NCI-H2196 treated with DMSO at 0.1 percent for 48 hours (cell line): ENCODE data around the gene DLGAP1.
"Not testable (repeated sequence)": the region's sequence is repeated elsewhere in the genome, so short reads cannot be mapped to it uniquely, and the experiment has no call there.

ENCODE experiments used
- DNase-seq: peaks from one replicate; lab custom pipeline; 2025; ENCODE audit not compliant: unreplicated experiment; lab: John Stamatoyannopoulos, UW

Gene DLGAP1

DNA sequence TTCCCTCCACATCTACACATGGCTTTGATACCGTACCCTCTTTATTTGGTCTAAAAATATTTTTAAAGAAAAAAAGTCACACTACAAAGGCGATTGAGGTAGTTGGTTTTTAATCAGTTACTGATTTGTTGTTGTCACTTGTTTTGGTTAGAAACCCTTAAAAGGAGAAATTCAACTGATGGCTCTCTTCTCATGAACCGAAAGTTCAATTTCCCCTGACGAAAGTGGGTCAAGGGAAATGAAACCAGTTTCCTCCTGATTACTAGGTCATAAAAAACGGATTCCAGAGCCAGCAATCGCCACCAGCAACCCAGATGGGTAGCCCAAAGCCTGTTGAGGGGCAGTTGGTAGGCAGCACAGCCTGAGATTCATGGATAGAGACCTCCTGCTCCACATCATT lies 63.2 kb downstream of the DLGAP1 start:
- no peak for DNase-seq

DNA sequence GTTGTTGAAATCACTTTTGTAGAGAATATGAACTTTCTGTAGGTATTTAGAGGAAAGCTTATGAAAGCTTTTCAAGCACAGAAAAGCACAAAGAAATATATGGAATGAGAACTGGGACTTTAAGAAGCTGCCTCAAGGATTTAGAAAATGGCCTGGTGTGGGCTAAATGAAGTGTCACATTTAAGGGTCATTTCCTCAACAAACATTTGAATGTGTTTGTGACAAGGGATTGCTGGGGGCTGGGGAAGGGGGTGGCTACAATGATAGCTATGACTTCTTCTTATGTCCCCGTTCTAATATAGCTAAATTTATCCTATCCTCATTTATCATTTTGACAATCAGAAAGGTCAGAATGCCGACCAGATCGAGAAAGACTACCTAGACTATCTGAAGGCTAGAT lies 69.2 kb downstream of the DLGAP1 start:
- no peak for DNase-seq

DNA sequence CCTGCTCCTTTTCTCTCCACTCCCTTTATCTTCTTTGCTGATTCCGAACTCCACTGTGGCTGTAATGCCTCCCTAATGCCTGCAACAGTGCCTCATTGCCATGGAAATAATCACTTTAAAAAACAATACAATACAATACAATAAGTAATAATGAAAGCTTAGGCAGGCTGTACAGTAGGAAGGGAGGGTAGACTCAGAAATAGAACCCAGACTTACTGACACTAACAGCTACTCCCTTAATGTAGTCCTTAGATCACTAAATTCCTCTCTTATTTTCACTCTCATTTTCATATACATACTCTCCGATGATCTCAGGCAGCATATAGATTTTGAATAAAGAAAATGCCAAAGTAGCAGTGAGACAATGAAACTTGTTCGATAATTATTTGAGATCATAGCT lies 70.2 kb downstream of the DLGAP1 start:
- no peak for DNase-seq

DNA sequence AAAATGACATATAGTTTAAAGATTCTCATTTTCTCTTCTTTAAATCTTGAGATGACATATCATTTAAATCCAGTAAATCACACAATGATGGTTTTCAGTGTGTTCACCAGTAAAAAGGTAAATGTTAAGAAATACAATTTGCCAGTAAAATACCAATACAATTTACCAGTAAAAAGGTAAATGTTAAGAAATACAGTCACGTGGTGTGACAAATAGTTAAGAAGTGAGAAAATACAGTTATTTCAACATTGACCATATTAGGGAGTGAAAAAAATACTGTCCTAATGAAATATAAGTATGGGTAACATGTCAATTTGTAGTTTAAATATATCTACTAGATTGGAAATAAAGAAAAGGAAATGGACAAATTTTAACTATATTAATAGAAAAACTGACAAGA lies 80.5 kb downstream of the DLGAP1 start:
- DNase-seq: no peak

DNA sequence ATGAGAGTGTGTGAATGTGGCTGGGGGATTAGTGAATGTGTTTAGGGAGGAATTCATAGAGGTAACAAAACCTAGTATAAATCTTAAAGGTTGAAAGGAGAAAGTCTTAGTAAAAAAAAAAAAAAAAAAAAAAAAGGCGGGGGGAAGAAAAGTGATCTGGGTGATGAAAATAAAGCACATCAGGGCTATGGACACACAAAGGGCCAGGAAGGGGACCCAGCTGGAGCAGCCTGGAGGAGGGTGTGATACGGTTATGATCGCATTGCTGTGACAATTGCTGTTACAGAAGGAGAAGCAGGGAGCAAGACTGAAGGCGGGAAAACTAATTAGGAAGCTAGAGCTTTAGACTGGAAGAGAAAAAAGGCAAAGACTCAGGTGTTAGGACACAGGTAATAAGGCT lies 85.4 kb downstream of the DLGAP1 start:
- no peak for DNase-seq

DNA sequence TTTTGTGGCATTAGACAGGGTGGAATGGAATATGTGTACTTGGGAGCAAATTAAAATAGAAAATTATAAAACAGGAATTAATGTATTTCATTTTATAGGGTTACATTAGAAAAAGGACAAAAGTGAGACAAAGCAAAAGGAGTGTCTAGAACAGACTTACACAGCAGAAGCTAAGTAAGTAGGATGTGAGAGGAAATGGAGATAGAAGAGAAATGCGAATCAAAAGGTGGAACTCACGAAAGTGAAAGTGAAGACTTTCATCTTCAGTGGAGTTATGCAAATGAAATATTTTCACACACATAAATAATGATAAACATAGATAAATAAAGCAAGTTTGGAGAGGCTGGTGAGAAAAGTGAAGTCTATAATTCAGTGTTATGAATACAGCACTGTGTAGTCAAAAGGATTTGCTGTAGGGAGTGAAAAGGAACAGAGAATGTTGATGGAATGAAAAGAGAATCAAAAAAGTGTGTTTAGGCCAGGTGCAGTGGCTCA lies 94.8 kb downstream of the DLGAP1 start:
- DNase-seq: no peak

DNA sequence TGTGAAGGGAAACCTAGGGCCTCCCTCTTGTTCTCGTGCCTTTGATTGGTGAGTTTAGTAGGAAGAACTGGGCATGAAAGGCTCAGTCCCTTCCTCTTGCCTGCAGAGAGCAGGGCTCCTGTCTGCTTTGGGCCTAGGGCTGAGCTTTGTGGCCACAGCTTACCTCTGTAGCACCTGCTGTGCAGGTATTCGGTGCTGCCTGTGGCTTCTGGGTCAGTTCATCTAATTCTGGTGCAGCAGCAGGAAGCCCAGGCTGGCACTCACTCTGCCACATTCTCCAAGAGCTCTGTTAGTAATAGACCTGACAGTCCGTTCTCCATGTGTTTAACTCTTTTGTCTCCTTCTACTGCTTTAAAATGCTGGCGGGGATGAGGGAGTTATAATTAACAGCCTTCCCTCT lies 96.5 kb downstream of the DLGAP1 start:
- no peak for DNase-seq

DNA sequence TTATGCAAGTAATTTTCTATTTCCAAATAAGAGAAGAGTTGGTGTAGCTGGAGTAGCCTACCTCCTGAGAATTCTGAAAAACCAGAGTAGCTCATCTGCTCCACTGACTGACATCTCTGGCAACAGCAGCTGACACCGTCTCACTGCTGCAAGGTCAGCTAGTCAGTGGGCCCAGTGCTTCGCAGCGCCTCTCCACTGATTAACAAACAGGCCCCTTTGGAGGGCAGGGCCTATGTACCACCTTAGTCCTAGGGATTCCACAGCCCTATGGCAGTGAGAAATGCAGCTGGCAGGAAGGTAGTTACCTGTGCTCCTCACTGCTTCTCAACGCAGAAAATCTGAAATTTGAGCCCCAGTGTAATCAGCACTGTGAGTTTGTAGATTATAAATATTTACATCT lies 97.5 kb downstream of the DLGAP1 start:
- no peak for DNase-seq

DNA sequence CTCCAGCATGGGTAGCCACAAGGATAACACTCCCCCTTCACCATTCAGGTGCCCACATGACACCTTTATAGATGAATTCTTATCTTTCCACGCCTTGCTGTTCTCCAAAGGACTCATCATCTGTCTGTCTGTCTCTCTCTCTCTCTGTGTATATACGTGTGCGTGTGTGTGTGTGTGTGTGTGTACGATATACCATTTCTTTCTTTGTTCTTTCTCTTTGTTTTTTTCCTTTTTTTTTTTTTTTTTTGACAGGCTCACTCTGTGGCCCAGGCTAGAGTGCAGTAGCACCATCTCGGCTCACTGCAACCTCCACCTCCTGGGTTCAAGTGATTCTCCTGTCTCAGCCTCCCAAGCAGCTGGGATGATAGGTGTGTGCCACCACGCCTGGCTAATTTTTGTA lies 98.2 kb downstream of the DLGAP1 start:
- DNase-seq: no peak

DNA sequence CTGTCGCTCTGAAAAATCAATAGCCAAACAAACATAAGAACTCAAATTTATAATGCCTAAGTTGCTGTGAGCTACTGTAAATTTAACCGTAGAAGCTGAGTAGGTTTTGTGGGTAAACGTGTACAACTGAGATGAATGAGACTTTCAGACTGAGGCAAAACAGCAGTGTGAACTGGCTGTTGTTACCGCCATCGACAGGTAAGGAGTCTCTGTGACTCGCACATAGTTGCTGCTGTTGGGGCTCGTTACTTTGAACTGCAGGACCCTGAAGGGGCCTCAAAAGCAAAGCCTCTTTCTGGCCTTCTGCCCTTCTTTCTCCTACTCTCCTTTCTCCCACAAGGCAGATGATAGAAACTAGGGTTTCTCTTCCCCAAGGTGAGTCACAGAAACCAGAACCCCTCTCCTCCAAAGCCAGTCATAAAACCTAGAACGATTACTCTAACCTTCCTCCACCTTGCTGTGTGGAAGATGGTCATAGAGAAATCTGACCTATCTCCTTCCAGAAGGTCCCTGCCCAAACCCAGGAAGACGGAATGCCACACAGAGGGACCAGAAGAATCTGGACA lies 101.2 kb downstream of the DLGAP1 start:
- DNase-seq: no peak

DNA sequence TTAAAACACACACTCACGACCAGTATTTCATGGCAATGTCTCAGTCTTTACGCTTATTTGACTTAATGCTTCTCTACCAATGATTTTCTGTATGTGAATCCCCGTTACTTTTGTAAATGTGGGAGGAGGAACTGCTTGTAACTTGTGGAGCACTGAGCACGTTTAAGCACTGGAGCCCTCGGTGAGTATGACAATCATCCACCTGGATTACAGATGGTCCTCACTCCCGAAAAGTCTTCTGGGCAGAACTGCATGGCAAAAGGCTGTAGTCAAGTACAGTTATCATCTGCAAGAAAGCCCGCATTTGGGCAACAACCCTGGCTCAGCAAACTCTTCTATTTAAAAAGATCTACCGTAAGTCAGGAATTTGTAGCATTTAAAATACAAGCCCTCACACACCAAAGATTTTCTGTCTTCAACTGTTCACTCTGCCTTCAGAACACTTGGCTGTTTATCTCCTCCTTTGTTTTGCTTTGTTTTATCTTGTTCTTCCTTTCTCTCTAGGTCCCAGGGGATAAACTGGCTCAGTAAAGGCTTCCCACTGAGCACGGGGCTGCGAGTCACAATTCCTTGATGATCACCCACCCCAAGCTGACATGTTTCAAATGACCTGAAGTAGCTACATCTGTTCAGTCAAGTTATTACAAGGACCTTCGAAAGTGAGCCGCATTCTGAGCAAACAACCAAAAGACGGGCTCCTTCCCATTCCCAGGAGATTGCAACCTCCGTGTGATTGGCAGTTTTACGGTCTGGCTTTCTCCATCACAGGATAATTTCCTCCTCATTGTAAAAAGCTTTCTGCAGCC lies 102.2 kb downstream of the DLGAP1 start:
- DNase-seq: no peak

DNA sequence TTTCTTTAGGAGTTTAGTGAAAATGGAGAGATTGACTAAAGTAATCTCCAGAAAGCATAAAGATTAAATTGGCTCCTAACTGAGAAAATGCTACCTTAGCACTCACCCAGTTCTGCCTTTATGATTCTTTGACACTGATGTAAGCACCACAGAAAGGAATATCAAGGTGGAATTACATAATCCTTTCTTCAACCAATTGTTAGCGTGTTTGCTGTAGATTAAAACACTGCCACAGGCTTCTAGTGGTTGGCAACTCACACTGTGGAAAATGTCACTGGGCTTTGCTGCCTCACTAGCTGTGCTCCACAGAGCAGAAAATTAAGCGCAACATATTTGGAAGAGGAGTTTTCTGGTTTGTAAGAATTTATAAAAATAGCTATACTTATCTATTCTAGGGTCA lies 104.1 kb downstream of the DLGAP1 start:
- DNase-seq: no peak

DNA sequence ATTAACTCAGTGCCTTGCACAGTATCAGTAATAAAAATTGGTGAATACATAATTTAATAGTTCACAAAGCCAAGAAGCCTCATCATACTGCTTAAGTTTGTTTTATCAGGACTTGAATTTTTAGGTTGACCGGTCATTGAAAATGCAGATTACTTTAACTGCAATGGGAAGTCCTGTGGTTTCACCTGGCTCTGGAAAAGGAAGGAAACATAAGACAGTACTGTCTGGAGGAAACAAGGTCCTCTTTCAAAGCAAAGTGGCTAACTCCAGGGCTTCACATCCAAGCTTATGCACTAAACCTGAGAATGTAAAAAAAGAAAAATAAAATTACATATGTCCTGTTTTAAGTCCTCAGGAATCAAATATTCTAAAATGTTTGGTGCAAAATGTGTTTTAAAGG lies 119.7 kb downstream of the DLGAP1 start:
- DNase-seq: no peak

DNA sequence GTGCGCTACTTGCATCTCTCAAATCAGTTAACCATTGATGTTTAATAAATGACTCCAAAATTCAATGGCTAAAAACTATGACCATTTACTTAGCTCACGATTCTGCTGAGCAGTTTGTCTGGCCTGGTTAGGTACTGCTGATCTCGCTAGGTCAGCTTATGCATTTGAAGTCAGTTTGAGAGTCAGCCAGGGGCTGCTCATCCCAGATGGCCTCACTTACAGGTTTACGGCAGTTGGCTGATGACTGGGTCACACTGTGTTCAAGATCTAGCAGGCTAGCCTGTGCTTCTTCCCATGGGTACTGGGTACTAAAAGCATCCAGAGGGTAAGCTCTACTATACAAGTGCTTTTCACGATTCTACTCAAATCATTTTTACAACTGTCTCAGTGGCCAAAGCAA lies 122.1 kb downstream of the DLGAP1 start:
- DNase-seq: no peak

DNA sequence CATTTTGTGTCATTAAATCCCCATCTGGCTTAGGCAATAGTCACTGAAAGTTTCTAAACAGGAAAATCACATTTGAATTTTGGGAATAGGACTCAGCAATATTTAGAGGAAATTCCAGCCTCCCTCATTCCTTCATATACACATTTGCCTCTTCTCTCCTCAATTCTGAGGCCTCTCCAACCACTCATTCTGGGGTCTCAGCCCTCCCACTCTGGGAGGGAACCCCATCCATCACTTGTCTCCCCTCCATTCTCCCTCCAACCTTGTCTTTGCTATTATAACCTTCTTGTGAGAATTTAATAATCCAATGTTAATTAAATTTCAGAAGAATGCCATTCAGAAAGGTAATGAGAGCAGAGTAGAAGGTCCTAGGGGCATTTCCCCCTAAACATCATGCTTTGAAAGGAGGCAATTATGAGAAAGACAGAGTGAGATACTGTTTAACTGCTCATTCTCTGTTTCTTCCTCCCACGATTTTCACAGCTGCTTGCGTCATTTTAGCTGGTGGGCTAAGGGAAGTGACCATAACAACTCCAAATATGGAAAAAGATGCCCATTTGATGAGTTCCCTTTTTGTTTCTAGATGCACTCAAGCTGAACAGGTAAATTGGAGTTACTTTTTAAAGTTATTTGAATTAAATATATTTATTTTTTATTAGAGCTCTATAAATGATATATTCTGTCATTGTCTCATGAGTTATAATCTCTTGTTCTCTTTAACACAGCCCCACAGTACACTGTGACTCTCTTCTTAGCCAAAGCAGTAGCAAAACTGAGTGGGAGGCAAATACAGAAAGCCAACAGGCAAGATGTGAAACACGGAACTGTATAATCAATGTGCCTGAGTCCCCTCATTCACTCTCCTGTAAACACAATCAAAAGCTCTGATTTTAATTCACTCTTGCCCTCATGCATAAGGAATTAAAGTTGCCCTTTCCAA lies 135.1 kb downstream of the DLGAP1 start:
- no peak for DNase-seq

DNA sequence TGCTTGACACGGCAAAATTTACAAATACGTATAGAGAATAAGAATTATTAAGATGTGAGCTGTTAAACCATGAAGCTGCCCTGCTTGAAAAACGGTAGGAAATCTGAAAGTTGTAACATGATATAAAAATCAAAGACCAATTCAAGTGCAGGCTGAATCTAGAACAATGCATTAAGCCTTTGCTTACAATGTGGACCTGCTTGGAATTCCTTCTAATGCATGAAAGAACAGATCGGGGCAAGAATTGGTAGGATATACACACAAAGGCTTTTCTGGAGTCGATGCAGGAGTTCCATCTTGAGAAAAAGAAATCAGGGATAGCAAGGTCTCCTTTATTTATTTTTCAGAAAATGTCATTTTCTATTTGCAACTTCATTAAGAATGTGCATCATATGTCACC lies 136.8 kb downstream of the DLGAP1 start:
- DNase-seq: no peak

DNA sequence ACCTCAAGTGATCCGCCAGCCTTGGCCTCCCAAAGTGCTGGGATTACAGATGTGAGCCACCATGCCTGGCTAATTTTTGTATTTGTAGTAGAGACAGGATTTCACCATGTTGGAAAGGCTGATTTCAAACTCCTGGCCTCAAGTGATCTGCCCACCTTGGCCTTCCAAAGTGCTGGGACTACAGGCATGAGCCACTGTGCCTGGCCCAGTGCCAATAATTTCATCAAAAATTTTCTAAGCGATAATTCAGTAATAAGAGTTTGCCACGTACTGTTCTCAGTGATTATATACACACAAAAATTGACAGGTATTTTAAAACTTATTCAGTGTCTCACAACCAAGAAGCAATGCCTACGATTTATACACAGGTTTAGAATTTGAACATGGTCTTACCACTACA lies 143.2 kb downstream of the DLGAP1 start:
- DNase-seq: not testable (repeated sequence)

DNA sequence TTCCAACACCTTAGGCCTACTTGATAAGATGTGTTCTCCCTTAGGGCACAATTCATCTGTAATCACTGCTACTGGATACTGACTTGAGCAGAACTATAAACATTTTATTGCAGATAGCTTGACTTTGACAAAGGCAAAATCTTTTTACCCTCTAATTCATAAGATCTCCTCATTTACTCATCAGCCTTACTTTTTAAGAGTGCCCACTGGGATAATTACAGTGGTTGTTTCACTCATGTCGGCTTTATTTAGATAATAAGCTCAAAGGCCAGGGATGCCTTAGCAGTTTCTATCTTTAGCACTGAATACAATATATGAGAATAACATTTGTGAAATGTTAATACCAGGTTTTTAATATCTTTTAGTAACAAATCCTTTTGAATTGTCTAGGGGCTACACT lies 144.0 kb downstream of the DLGAP1 start:
- DNase-seq: no peak

DNA sequence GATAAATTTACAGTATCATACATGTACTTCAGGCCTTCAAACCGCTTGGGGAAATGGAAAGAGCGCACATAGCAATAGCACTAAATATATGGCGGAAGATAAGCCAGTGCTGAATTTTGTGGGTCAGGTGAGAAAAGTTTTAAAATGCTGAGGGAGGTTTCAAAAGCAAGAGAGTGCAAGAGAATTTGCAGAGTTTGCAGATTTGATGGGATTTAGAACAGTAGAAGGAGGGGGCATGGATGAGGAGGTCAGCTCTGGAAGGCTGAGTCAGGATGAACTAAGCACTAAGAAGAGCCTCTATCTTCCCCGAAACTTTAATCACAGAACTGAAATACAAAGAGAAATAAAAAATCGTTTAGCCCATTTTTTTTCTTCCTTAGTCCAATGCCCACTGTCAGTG lies 145.9 kb downstream of the DLGAP1 start:
- no peak for DNase-seq

DNA sequence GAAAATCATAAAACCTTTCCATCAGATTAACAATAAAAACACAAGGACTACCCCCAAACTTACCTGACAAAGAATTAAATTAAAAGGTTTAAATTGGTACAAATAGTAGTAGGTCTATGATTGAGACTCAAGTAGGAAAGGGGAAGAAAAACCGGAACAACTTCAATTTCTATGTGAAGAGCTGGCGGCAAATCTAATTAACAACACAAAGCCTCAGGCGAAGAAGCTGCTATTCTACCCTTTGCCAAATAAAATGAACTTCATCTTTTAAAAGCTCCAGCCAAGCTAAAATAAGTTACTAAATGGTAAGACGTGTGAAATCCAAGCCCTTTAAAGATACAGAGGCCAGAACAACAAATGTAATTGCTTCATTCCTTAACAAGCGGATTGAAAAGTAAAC lies 146.5 kb downstream of the DLGAP1 start:
- DNase-seq: no peak

DNA sequence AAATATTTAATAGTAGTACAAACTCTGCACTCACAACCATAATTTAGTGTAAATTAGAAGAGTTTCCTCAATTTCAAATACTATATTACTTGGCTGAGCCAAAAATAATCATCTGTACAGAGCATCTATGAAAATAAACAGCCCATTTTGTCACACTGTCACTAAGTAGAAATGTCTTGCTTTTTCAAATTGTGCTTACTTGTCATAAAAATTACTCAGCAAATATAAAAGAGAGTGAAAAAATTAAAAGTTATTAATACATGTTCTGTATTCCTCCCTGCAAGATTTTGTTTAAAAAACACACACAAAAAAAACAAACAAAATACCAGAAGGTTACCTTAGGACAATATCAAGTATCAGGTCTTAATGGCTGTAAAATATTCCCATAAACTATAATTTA lies 155.7 kb downstream of the DLGAP1 start:
- DNase-seq: no peak

DNA sequence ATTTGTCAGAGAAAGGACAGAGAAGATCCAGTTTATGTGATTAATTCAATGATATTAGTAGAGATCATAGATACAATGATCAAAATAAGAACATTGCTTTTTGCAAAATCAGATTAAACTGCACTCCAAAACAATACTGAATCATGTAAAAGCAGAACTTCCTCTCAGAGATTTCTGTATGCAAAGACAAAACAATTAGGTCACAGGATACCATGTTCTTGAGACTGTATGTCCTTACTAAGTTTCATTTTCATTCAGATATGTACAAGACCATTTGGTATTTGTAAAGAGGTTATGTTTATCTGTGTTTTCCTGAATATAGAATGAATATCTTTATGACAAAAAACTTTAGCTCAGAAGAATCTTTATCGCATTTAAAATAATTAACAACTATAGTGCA lies 161.8 kb downstream of the DLGAP1 start:
- DNase-seq: no peak
